Heart left ventricle (tissue), 13 donors: ENCODE measurements around the gene MAS1.

Experiments used
- POLR2A ChIP-seq, 2 donors: fragments of 450-650 bp; IDR thresholded peaks; one replicate each; pipeline ENCODE4 v1.6.1; 2017; ENCODE audit warnings: antibody characterized with exemption in 2 of 2, mild to moderate bottlenecking in 2 of 2, moderate library complexity in 2 of 2
- TF ChIP-seq, protein P1 (sequence below), 12 donors: fragments of 200-600 bp; sonication (generic) in 4 of 12; IDR thresholded peaks; one replicate each; pipeline versions ENCODE4 v1.5.0 to v1.8.0; 2018 to 2022; ENCODE audit warnings: antibody characterized with exemption in 12 of 12, mild to moderate bottlenecking in 5 of 12
- donor health status: ischemic (EF 13 %, LVEDD 7.1; RV severe dilation, severe dysfunction).
- donor health status: DM: no; HTN: yes; CAD: no.
- donor health status: DM: no; HTN: no; CAD: no.
- donor health status: ischemic (EF 25% LVEDD 6.9; RV normal size, moderate dysfunction).
- donor health status: ischemic (EF 25% LVEDD 5.7; RV mildly dilated, moderate dysfunction).
- donor health status: ischemic (EF 35%, LVEDD 5.7; RV mildly dilated, moderate dysfunction).
- donor health status: nonischemic (EF 11% LVEDD 7.7; RV severe dilation, severe dysfunction).
- donor health status: DM: yes; HTN: yes; CAD: no.
- donor health status: PGD.
- donor health status: ischemic (EF 29% LVEDD 5.4; RV normal size, mild dysfunction).
- donor health status: nonischemic (EF 23%, LVEDD 6.1; RV moderate dilation, normal function).

DNA sequence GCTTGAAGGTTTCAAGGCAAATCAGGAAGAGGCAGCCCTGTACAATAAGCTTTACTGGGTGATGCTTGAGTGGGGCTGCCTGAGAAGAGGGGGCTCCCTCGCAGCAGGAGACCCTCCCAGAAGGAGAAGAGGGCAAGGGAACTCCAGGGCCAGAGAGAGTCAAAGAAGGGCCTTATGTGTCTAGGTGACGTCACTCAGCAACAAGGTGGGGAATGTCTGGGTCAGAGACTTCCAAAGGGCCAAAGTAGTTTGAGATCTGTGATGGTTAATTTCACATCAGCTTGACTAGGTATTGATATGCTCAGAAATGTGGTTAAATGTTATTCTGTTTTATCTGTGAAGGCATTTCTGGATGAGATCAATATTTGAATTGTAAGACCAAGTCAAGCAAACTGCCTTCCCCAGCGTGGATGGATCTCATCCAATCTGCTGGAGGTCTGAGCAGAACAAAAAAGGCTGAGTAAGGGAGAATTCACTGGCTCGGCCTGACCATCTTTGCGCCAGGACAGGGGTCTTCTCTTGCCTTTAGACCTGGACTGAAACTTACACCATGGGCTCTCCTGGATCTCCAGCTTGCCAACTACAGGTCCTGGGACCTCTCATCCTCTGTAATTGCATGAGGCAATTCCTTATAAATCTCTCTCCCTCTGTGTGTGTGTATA lies 35.9 kb downstream of the MAS1 start:
- TF ChIP-seq, protein P1, sequence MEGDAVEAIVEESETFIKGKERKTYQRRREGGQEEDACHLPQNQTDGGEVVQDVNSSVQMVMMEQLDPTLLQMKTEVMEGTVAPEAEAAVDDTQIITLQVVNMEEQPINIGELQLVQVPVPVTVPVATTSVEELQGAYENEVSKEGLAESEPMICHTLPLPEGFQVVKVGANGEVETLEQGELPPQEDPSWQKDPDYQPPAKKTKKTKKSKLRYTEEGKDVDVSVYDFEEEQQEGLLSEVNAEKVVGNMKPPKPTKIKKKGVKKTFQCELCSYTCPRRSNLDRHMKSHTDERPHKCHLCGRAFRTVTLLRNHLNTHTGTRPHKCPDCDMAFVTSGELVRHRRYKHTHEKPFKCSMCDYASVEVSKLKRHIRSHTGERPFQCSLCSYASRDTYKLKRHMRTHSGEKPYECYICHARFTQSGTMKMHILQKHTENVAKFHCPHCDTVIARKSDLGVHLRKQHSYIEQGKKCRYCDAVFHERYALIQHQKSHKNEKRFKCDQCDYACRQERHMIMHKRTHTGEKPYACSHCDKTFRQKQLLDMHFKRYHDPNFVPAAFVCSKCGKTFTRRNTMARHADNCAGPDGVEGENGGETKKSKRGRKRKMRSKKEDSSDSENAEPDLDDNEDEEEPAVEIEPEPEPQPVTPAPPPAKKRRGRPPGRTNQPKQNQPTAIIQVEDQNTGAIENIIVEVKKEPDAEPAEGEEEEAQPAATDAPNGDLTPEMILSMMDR (IDR thresholded peaks at IDR 0.05), result no peak
- TF ChIP-seq POLR2A (IDR thresholded peaks at IDR 0.05), result no peak
